Skeletal muscle satellite cell (primary cell): ENCODE results near the gene TMEM45A.
"Not testable (repeated sequence)": the region's sequence is repeated elsewhere in the genome, so short reads cannot be mapped to it uniquely, and the experiment has no call there.

Source experiments
- H3K27me3 ChIP-seq: 2 replicates; pipeline ENCODE4 v1.7.0; 2013; ENCODE audit warnings: low read length; ENCODE audit not compliant: control insufficient read depth, insufficient read depth
- H3K36me3 ChIP-seq: 2 replicates; pipeline ENCODE4 v1.7.0; 2013; ENCODE audit warnings: mild to moderate bottlenecking, control low read depth, low read length; ENCODE audit not compliant: insufficient read depth
- H3K4me1 ChIP-seq: 2 replicates; pipeline ENCODE4 v1.7.0; 2013; ENCODE audit warnings: low read length; ENCODE audit not compliant: control insufficient read depth, insufficient read depth
- H3K4me2 ChIP-seq: 2 replicates; pipeline ENCODE4 v1.7.0; 2013; ENCODE audit warnings: mild to moderate bottlenecking, low read length
- H3K4me3 ChIP-seq: 2 replicates; pipeline ENCODE4 v1.7.0; 2013; ENCODE audit warnings: low read length
- H3K9ac ChIP-seq: 2 replicates; pipeline ENCODE4 v1.7.0; 2013; ENCODE audit warnings: mild to moderate bottlenecking, low read depth, low read length, moderate library complexity
- H3K9me3 ChIP-seq: replicated peaks from 2 replicates; pipeline ENCODE4 v1.7.0; 2013; ENCODE audit warnings: mild to moderate bottlenecking, control low read depth, low read length

TMEM45A gene

GRCh38 chr3:100463646-100464155 is 28.7 kb upstream of the TMEM45A start:
- no peaks in the 10 kb centered on the region for H3K27me3 ChIP-seq
- H3K4me1 ChIP-seq = no peaks in the 10 kb centered on the region
- H3K4me2 ChIP-seq = no peak overlapping the region
- no peak overlapping the region for H3K4me3 ChIP-seq
- no peak overlapping the region for H3K9ac ChIP-seq
- no peaks in the 10 kb centered on the region for H3K36me3 ChIP-seq
- no peaks in the 10 kb centered on the region for H3K9me3 ChIP-seq

- no peak overlapping the region for H3K4me2 ChIP-seq
- H3K27me3 ChIP-seq = no peaks in the 10 kb centered on the region
- no peak overlapping the region for H3K9ac ChIP-seq
- H3K4me3 ChIP-seq = no peak overlapping the region
- no peaks in the 10 kb centered on the region for H3K9me3 ChIP-seq
- H3K4me1 ChIP-seq = no peaks in the 10 kb centered on the region
- no peaks in the 10 kb centered on the region for H3K36me3 ChIP-seq
Measured at GRCh38 chr3:100465892-100466777, 26.3 kb upstream of the TMEM45A start.

- Histone ChIP-seq H3K36me3 (no peaks in the 10 kb centered on the region), H3K4me3 (no peak overlapping the region), H3K9ac (no peak overlapping the region), H3K9me3 (no peaks in the 10 kb centered on the region), H3K4me1 (no peaks in the 10 kb centered on the region), H3K4me2 (no peak overlapping the region), H3K27me3 (no peaks in the 10 kb centered on the region)
Measured at GRCh38 chr3:100467133-100467532, 25.3 kb upstream of the TMEM45A start.

GRCh38 chr3:100468676-100469075 is 23.7 kb upstream of the TMEM45A start:
- Histone ChIP-seq H3K9ac (no peak overlapping the region), H3K4me1 (no peaks in the 10 kb centered on the region), H3K9me3 (no peaks in the 10 kb centered on the region), H3K36me3 (no peaks in the 10 kb centered on the region), H3K4me2 (no peak overlapping the region), H3K4me3 (no peak overlapping the region), H3K27me3 (no peaks in the 10 kb centered on the region)

- Histone ChIP-seq H3K4me1 (no peaks in the 10 kb centered on the region), H3K27me3 (no peaks in the 10 kb centered on the region), H3K9me3 (no peaks in the 10 kb centered on the region)
Measured at GRCh38 chr3:100470951-100471350, 21.5 kb upstream of the TMEM45A start.

GRCh38 chr3:100471444-100471843 is 21.0 kb upstream of the TMEM45A start:
- H3K4me2 ChIP-seq = no peak overlapping the region
- H3K9ac ChIP-seq = no peak overlapping the region
- H3K4me3 ChIP-seq = no peak overlapping the region
- no peaks in the 10 kb centered on the region for H3K9me3 ChIP-seq
- H3K27me3 ChIP-seq = no peaks in the 10 kb centered on the region
- no peaks in the 10 kb centered on the region for H3K36me3 ChIP-seq
- no peaks in the 10 kb centered on the region for H3K4me1 ChIP-seq

More at GRCh38 chr3:100470951-100471350, 21.5 kb upstream of the TMEM45A start:
- H3K4me3 ChIP-seq = no peak overlapping the region
- no peak overlapping the region for H3K9ac ChIP-seq
- no peak overlapping the region for H3K4me2 ChIP-seq
- no peaks in the 10 kb centered on the region for H3K36me3 ChIP-seq

- H3K27me3 ChIP-seq = peaks cover 16% of the 10 kb centered on the region
- H3K4me3 ChIP-seq, H3K9ac ChIP-seq, H3K36me3 ChIP-seq, H3K4me2 ChIP-seq, H3K9me3 ChIP-seq, H3K4me1 ChIP-seq: not testable (repeated sequence)
Measured at GRCh38 chr3:100477851-100478360, 14.5 kb upstream of the TMEM45A start.

GRCh38 chr3:100478521-100478920 is 13.9 kb upstream of the TMEM45A start:
- peaks cover 16% of the 10 kb centered on the region for H3K27me3 ChIP-seq
- H3K4me3 ChIP-seq, H3K4me2 ChIP-seq, H3K36me3 ChIP-seq, H3K9ac ChIP-seq, H3K9me3 ChIP-seq, H3K4me1 ChIP-seq: not testable (repeated sequence)

GRCh38 chr3:100480081-100480480 is 12.3 kb upstream of the TMEM45A start:
- Histone ChIP-seq H3K4me1 (no peaks in the 10 kb centered on the region), H3K36me3 (no peaks in the 10 kb centered on the region), H3K9me3 (no peaks in the 10 kb centered on the region), H3K4me2 (no peak overlapping the region), H3K27me3 (peaks cover 16% of the 10 kb centered on the region), H3K4me3 (no peak overlapping the region), H3K9ac (no peak overlapping the region)

GRCh38 chr3:100482176-100482575 is 10.2 kb upstream of the TMEM45A start:
- Histone ChIP-seq H3K36me3 (no peaks in the 10 kb centered on the region), H3K9ac (no peak overlapping the region), H3K4me2 (no peak overlapping the region), H3K4me1 (no peaks in the 10 kb centered on the region), H3K9me3 (no peaks in the 10 kb centered on the region), H3K27me3 (peaks cover 16% of the 10 kb centered on the region), H3K4me3 (no peak overlapping the region)

GRCh38 chr3:100483529-100483928 is 8.9 kb upstream of the TMEM45A start:
- Histone ChIP-seq H3K27me3 (peaks cover 16% of the 10 kb centered on the region), H3K36me3 (no peaks in the 10 kb centered on the region), H3K9me3 (no peaks in the 10 kb centered on the region), H3K4me1 (no peaks in the 10 kb centered on the region), H3K9ac (no peak overlapping the region), H3K4me3 (no peak overlapping the region), H3K4me2 (no peak overlapping the region)

- H3K9me3 ChIP-seq = no peaks in the 10 kb centered on the region
Measured at GRCh38 chr3:100486808-100487207, 5.6 kb upstream of the TMEM45A start.

More at GRCh38 chr3:100486808-100487207, 5.6 kb upstream of the TMEM45A start:
- H3K27me3 ChIP-seq = peaks cover 5% of the 10 kb centered on the region
- no peak overlapping the region for H3K4me3 ChIP-seq
- no peak overlapping the region for H3K4me2 ChIP-seq
- no peaks in the 10 kb centered on the region for H3K36me3 ChIP-seq
- H3K9ac ChIP-seq = no peak overlapping the region
- H3K4me1 ChIP-seq = peaks cover 3% of the 10 kb centered on the region
